NCI-H748 (cell line): ENCODE measurements around the gene EPHB4.
"Not testable (repeated sequence)": the region's sequence is repeated elsewhere in the genome, so short reads cannot be mapped to it uniquely, and the experiment has no call there.

Experiments used
- DNase-seq: peaks from one replicate; lab custom pipeline; 2025; ENCODE audit not compliant: unreplicated experiment; lab: John Stamatoyannopoulos, UW

The EPHB4 gene

GRCh38 chr7:100827330-100828226 is at the start of gene EPHB4:
Gene EPHB4 (minus strand): TSS chr7:100827523. CDS start chr7:100827030, 493 bp downstream.
- DNase-seq: peak; percentile 39

GRCh38 chr7:100875356-100875751 is 48.0 kb upstream of the EPHB4 start:
- DNase-seq: peak; percentile 48

DNA sequence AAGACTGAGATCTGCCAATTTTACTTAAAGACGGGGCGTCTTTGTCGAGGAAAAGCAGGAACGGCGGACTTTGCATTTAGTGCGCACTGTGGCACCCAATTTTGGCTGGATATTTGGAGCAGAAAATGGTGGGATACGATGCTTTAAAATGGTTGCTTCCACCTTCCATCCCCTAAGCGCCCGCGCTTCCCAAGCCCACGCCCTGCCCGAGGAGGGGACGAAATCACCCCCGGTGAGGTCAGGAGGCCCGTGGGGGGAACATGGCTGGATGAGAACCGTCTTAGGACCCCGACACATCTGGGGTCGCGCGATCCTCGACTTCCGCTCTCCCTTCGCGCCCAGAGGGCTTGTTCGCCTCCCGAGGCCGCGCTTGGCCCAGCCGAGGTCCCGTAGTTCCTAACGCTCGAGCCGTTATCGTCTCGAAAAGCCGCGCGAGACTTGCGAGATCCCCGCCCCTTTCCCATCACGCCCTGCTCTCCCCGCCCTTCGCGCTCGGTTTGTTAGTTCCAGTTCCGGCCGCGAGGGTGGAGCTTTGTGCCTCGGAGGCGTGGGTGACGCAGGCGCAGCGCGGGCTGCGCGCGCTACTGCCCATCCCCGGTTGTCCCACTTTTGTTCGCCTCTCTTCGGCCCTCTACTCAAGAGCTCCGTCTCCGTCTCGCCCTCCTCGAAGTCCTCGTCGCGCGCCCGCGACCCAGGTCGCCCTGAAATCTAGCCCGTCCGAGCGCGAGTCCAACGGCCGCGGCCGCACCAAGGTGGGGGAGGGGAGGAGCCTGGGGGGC is 47.4 kb upstream of the EPHB4 start, which contains the start of gene SRRT:
SRRT (plus strand) TSS at position 527 of the 779 bp plus-strand sequence. CDS start 488 bp downstream, outside the sequence.
- DNase-seq: peak; percentile 99

- peak; percentile 48 for DNase-seq
Measured at GRCh38 chr7:100874300-100874576, 46.9 kb upstream of the EPHB4 start.

- no peak for DNase-seq
Measured at GRCh38 chr7:100873599-100874299, 46.4 kb upstream of the EPHB4 start.

DNA sequence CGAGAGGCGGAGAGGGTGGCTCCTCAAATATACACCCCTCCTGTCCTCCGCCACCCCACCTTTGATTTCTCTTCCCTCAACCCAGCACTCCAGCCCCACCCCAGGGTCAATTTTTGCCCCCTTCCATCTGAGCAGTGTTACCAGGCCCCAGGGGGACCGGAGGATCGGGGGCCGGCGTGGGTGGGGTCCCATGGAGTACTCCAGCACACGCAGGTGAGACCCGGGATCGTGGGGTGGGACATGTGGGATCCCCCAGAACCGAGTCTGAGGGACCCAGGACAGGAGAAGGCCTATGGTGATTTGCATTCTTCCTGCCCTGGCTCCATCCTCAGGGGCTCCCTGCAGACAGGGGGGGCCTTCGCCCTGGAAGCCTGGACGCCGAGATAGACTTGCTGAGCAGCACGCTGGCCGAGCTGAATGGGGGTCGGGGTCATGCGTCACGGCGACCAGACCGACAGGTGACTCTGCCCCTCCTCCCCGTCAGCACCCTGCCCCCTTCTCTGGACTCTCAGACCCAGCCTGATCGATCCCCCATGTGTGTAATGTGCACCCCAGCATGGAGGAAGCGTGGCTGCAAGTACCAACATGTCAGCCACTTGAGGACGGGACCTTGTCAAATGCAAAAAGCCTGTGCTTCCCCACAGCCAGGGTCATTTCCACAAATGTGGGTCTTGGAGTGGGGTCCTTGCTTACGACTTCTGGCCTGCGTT is 40.6 kb upstream of the EPHB4 start:
- DNase-seq: no peak

DNA sequence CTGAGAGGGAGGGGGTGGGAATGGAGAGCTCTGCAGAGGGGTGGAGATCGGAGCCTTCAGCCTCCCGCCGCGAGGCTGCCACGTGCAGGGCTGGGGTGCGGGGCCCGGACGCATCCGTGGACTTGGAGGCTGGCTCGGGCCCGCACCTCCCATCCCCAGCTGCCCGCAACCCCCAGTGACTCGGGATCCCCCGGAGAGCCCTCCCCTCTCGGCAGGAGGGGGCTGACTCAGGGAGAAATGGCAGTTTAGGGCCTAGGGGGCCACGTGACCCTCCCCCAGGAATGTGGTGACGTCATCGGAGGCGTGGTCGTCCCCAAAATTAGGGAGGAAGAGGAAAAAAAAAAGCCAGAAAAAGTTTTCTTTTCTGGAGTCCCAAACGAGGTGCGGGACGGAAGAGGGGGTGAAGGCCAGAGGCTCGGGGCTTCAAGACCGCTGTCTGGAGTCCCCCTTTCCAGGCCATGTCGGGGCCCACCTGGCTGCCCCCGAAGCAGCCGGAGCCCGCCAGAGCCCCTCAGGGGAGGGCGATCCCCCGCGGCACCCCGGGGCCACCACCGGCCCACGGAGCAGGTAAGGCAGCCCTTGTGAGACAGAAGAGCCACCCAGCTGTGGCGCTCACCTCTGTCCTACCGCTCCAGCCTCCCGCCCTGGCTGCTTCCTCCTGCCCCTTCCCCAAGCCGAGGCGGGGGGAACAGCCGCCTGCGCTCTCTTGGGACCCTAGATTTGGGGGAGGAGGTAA is 39.9 kb upstream of the EPHB4 start, which contains the start of gene TRIP6:
TRIP6 (plus strand) TSS at position 348 of the 736 bp plus-strand sequence; CDS start at position 459, 111 bp downstream.
- no peak for DNase-seq

GRCh38 chr7:100866729-100867039 is 39.4 kb upstream of the EPHB4 start:
- DNase-seq: no peak

- DNase-seq: no peak
Measured at GRCh38 chr7:100865938-100866728, 38.8 kb upstream of the EPHB4 start.

DNA sequence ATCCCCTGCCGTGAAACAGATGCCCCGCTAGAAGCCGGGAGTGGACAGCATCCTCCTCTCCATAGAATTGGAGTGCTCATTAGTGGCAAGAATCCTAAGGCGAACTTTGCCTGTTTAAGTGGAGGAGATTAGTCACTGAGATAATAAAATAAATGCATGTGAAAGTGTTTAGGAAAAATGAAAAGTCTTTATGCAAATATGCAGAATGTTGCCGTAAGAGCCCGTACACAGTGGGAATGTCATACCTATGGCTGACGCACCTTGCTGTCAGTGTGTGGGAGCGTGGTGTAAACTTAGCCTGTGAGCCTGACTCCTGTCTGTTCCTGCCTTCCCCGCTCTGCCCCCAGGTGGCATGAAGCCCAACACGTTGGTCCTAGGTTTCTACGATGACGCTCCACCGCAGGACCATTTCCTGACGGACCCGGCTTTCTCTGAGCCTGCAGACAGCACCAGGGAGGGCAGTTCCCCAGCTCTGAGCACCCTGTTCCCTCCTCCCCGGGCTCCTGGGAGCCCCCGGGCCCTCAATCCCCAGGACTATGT is 38.1 kb upstream of the EPHB4 start:
- DNase-seq: no peak

DNA sequence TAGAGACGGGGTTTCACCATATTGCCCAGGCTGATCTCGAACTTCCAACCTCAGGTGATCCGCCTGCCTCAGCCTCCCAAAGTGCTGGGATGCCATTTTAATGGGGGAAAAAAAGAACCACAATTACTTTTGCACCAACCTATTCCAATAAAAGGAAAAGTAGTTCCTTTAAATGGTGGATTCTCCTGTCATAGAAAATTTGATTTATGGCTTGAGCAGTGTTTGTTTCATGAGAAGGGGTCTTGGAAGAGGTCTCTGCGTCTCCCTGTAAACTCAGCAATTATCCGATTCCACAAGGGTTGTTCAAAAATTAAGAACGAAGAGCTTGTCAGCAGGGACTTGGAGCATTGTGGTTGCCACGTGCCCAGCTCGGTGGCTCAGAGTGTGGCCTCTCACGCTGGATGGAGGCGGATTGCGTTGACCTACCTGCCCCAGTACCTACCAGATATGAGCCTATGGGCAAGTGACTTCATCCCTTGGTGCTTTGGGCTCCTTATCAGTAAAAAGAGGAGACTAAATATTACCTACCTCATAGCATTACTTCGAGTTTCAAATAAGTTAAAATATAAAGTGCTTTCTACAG is 37.0 kb upstream of the EPHB4 start:
- no peak for DNase-seq

DNA sequence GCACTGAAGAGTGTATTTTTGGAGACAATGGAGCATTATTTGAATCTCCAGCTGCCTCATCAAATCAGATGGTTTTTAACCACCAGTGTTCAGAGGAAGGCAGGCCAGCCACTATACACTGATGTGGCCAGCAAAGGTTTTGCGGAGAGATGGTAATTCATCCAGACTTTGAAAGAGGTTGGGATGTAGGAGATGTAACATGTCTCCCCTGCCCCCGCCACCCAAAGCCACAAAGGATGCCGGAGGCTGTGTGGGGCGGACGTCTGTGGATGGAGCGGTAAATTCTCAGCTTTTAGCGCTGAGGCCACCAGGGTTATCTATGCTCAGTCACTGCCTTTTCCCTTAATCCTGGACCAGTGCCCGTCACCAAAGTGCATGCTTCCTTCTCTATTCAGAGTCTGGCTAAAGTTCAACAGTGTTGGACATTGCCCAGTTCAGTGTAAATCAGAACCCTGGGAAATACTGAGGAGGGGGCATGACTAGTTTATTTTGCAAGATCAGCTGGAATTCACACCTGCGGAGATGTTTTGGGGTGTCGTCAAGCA is 36.2 kb upstream of the EPHB4 start:
- DNase-seq: no peak

DNA sequence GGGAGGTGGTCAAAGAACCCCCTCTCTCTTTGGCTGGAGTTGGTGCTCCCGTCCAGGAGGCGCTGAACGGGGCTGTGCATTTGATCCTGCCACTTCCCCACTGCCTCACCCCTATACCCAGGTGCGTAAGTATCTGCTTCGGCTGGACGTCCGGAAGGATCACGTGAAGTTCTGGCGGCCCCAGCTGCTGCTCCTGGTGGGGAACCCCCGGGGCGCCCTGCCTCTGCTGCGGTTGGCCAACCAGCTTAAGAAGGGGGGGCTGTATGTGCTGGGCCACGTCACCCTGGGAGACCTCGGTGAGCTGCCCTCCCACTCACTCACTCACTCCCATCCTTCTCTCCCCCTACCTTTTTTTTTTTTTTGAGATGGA is 34.3 kb upstream of the EPHB4 start:
- no peak for DNase-seq

DNA sequence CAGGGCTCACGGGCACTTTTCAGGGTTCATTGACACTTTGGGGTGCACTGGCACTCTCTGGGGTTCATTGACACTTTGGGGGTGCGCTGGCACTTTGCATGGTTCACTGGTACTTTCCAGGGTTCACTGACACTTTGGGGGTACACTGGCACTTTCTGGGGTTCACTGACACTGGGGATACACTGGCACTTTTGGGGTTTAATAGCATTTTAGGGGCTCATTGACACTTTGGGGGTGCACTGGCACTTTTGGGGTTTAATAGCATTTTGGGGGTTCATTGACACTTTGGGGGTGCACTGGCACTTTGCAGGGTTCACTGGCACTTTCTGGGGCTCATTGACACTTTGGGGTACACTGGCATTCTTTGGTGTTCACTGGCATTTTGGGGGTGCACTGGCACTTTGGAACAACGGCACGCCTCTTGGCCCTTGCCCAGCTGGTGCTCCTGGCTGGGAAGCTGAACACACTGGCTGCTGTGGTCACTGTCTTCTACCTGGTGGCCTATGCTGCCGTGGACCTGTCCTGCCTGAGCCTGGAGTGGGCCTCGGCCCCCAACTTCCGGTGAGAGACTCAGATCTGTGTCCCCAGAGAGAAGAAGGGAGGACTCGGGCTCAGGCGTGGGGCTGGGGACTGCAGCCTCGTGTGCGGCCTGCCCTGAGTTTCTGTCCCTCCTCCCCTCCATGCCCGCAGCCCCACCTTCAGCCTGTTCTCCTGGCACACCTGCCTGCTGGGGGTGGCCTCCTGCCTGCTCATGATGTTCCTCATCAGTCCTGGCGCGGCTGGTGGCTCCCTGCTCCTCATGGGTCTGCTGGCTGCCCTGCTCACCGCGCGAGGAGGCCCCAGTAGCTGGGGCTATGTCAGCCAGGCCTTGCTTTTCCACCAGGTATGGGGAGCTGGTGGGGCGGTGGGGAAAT is 33.6 kb upstream of the EPHB4 start:
- DNase-seq: no peak

DNA sequence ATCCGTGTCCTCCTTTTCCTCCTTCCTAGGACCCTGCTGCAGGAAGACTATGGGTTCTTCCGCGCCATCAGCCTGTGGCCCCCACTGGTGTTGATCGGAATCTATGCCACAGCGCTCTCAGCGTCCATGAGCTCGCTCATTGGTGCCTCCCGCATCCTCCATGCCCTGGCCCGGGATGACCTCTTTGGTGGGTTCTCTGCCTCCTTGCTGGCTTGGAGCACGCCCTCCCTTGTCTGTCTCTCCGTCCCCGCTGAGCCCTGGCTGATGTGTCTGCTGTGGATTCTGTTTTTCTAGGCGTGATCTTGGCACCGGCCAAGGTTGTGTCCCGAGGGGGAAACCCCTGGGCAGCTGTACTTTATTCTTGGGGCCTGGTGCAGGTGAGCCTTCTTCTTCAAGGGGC is 32.5 kb upstream of the EPHB4 start:
- DNase-seq: no peak

- DNase-seq: no peak
Measured at GRCh38 chr7:100856871-100857282, 29.6 kb upstream of the EPHB4 start.

GRCh38 chr7:100855515-100855914 is 28.2 kb upstream of the EPHB4 start:
- no peak for DNase-seq

- DNase-seq: not testable (repeated sequence)
Measured at GRCh38 chr7:100854899-100855298, 27.6 kb upstream of the EPHB4 start.
